ENCODE results near the gene SESTD1. TPM values are rescaled to one million over a fixed set of nuclear protein-coding genes. Genes with fewer than 3 reads are reported as not detected.

Gene SESTD1
- total and polyA plus RNA-seq, 2 of the 8 experiments (the other 6 are each of a cell fraction or from before 2014, with no cell fraction given): 5.2 to 49.6 TPM

GRCh38 chr2:179057737-179058136 is 206.9 kb downstream of the SESTD1 start:
- peak overlapping the region; percentile 91; the same call in 1 of the 2 replicates for H2BK5ac ChIP-seq (ENCODE audit: low read depth, low read length)
- no peaks in the 10 kb centered on the region for H3K79me1 ChIP-seq (ENCODE audit: low read depth, low read length)
- no peak overlapping the region for H3K4ac ChIP-seq (replicated peaks; ENCODE audit: insufficient read length, low read depth, low read length)
- H3K27ac ChIP-seq (ENCODE audit: low read depth, low read length): no peak overlapping the region; the same call in 1 of the 2 replicates
- H3K14ac ChIP-seq (ENCODE audit: insufficient read length): no peak overlapping the region
- peak overlapping the region; percentile 46; the same call in 1 of the 2 replicates for H2BK15ac ChIP-seq (ENCODE audit: low read length)
- H4K91ac ChIP-seq (replicated peaks; ENCODE audit: insufficient read length, low read length): no peak overlapping the region
- H3K4me2 ChIP-seq (ENCODE audit: insufficient read depth in 1 of 2, low read depth in 2 of 2, low read length in 2 of 2): 0 out of 4 replicates have a peak overlapping the region, but pooled peaks of 1 of the 2 experiments have one; percentile 16
- H3K4me1 ChIP-seq (replicated peaks in 1 of 4; ENCODE audit: control insufficient read depth in 3 of 4, insufficient read depth in 4 of 4, low read length in 3 of 4): peaks cover 0 to 7% (median 5%) of the 10 kb centered on the region in 4 experiments; a peak in 2 of 7 replicates
- no peak overlapping the region for H4K5ac ChIP-seq (ENCODE audit: insufficient read length, low read depth, low read length)
- no peaks in the 10 kb centered on the region for H4K20me1 ChIP-seq (replicated peaks in 1 of 2; ENCODE audit: control insufficient read depth in 1 of 2, insufficient read depth in 2 of 2, low read length in 2 of 2)
- H4K8ac ChIP-seq (ENCODE audit: extremely low read depth, insufficient read depth, low read length): no peak overlapping the region
- no peak overlapping the region for H3K23ac ChIP-seq (ENCODE audit: insufficient read length)
- WGBS, 2 experiments (ENCODE audit: extremely low coverage in 1 of 2, insufficient coverage in 1 of 2, insufficient read length in 1 of 2, insufficient replicate concordance in 2 of 2, low coverage in 1 of 2, low lambda C conversion rate in 2 of 2, missing lambda C conversion rate in 1 of 2): 90% methylated on average over 5 of the region's 5 CpGs; no CpG with 5 or more reads in 1 of the 2 experiments
- no peak overlapping the region for H3K9ac ChIP-seq (replicated peaks in 1 of 4; ENCODE audit: extremely low read depth in 1 of 4, low read depth in 3 of 4, low read length in 3 of 4)
- no peaks in the 10 kb centered on the region for H3K23me2 ChIP-seq (ENCODE audit: low read depth, low read length)
- H3K56ac ChIP-seq (replicated peaks; ENCODE audit: insufficient read length, low read depth, low read length): no peak overlapping the region
- H3K9me3 ChIP-seq (ENCODE audit: insufficient read depth in 2 of 2, low read depth in 1 of 2, low read length in 1 of 2): no peaks in the 10 kb centered on the region
- peak overlapping the region; percentile 82; the same call in 1 of the 2 replicates for H2BK20ac ChIP-seq (ENCODE audit: low read length)
- H3K79me2 ChIP-seq (ENCODE audit: control insufficient read depth in 1 of 2, insufficient read depth in 2 of 2, low read length in 2 of 2): no peaks in the 10 kb centered on the region
- H2BK120ac ChIP-seq (replicated peaks; ENCODE audit: low read depth, low read length): peak overlapping the region; percentile 55
- FAIRE-seq: no peak
- DNase-seq (ENCODE audit: low read depth in 1 of 2, low spot score in 2 of 2): no peak
- no peaks in the 10 kb centered on the region for H3K36me3 ChIP-seq (ENCODE audit: control insufficient read depth in 2 of 4, insufficient read depth in 4 of 4, low read length in 3 of 4)
- no peak for TF ChIP-seq KDM4A (IDR thresholded peaks at IDR 0.05; ENCODE audit: low read depth, low read length, severe bottlenecking)
- TF ChIP-seq CEBPB (IDR thresholded peaks at IDR 0.05; ENCODE audit: low read depth, low read length): no peak
- no peak for TF ChIP-seq SAP30 (IDR thresholded peaks at IDR 0.05; ENCODE audit: insufficient read depth, insufficient replicate concordance, low read length)
- ChIA-PET POLR2A (ENCODE audit: partially characterized antibody) (no interaction called here), CTCF (ENCODE audit: partially characterized antibody) (interaction anchor here (0.9 to 2.3 kb wide), 3 partner anchors 14 to 144 kb away, joined by 3 to 6 read pairs (median 6); no protein-coding TSS in a partner anchor)
- H3K18ac ChIP-seq (ENCODE audit: extremely low read depth, low read length): 0 out of 2 replicates have a peak overlapping the region, but pooled peaks have one; percentile 11
- H3K27me3 ChIP-seq (replicated peaks in 1 of 4; ENCODE audit: control insufficient read depth in 3 of 4, extremely low read depth in 1 of 4, insufficient read depth in 3 of 4, low read length in 3 of 4): no peaks in the 10 kb centered on the region
- no peak overlapping the region for H3K4me3 ChIP-seq (ENCODE audit: extremely low read depth in 1 of 4, insufficient read depth in 2 of 4, low read depth in 3 of 4, low read length in 4 of 4)
- peak overlapping the region; percentile 50; the same call in 1 of the 2 replicates for H2AFZ ChIP-seq (ENCODE audit: low read length)
- H2BK12ac ChIP-seq (ENCODE audit: low read depth, low read length): peak overlapping the region; percentile 13; the same call in 1 of the 2 replicates
- no peak overlapping the region for H2AK5ac ChIP-seq (ENCODE audit: low read depth, low read length)
